Ishikawa (cell line): Measurements from ENCODE around the gene ST6GALNAC2.
A peak's percentile ranks its signal among the peaks of the same experiment; 100 is the strongest.

ENCODE experiments used
- CEBPB ChIP-seq: IDR thresholded peaks from 2 replicates; pipeline ENCODE4 v1.6.1; 2012
- CREB1 ChIP-seq: IDR thresholded peaks from 2 replicates; pipeline ENCODE4 v1.6.1; 2012; ENCODE audit warnings: low read depth
- EGR1 ChIP-seq: IDR thresholded peaks from 2 replicates; pipeline ENCODE4 v1.6.1; 2012
- EP300 ChIP-seq: IDR thresholded peaks from 2 replicates; pipeline ENCODE4 v1.6.1; 2012; ENCODE audit warnings: borderline replicate concordance
- FOXM1 ChIP-seq: IDR thresholded peaks from 2 replicates; pipeline ENCODE4 v1.6.1; 2012; ENCODE audit warnings: low read depth, borderline replicate concordance
- MAX ChIP-seq: IDR thresholded peaks from 2 replicates; pipeline ENCODE4 v1.6.1; 2012
- NFIC ChIP-seq: IDR thresholded peaks from 2 replicates; pipeline ENCODE4 v1.6.1; 2012
- RAD21 ChIP-seq: IDR thresholded peaks from 2 replicates; pipeline ENCODE4 v1.6.1; 2012; ENCODE audit warnings: low read depth
- REST ChIP-seq: IDR thresholded peaks from 2 replicates; pipeline ENCODE4 v1.6.1; 2012; ENCODE audit warnings: low read depth, mild to moderate bottlenecking
- TAF1 ChIP-seq: IDR thresholded peaks from 2 replicates; pipeline ENCODE4 v1.6.1; 2012; ENCODE audit warnings: low read depth, mild to moderate bottlenecking
- TCF12 ChIP-seq: IDR thresholded peaks from 2 replicates; pipeline ENCODE4 v1.6.1; 2012; ENCODE audit warnings: low read depth
- TEAD4 ChIP-seq: IDR thresholded peaks from 2 replicates; pipeline ENCODE4 v1.6.1; 2012
- USF1 ChIP-seq: IDR thresholded peaks from 2 replicates; pipeline ENCODE4 v1.6.1; 2012
- YY1 ChIP-seq: IDR thresholded peaks from 2 replicates; pipeline ENCODE4 v1.6.1; 2012; ENCODE audit warnings: low read depth
- ZBTB7A ChIP-seq: IDR thresholded peaks from 2 replicates; pipeline ENCODE4 v1.6.1; 2012; ENCODE audit warnings: low read depth

ST6GALNAC2 gene

GRCh38 chr17:76585649-76586593 lies at the start of gene ST6GALNAC2:
Gene ST6GALNAC2, minus strand, starts transcription at chr17:76585860. Its CDS starts 52 bp downstream, at chr17:76585808.
- TF ChIP-seq USF1 (no peak), CEBPB (no peak), FOXM1 (no peak), YY1 (no peak), EGR1 (peak; percentile 55), TCF12 (peak; percentile 20; the same call in 1 of the 2 replicates), TEAD4 (no peak; the same call in none of the 2 replicates), MAX (peak; percentile 25; the same call in 1 of the 2 replicates), RAD21 (peak; percentile 44; the same call in 1 of the 2 replicates), TAF1 (peak; percentile 37; the same call in 1 of the 2 replicates), CREB1 (no peak), REST (no peak), EP300 (no peak), ZBTB7A (peak; percentile 30; the same call in 1 of the 2 replicates), NFIC (peak; percentile 17; the same call in 1 of the 2 replicates)

GRCh38 chr17:76635039-76635438 lies 49.4 kb upstream of the ST6GALNAC2 start:
- TF ChIP-seq YY1, result no peak
- TF ChIP-seq CREB1, result no peak

- TF ChIP-seq RAD21 (no peak), ZBTB7A (no peak), USF1 (no peak), REST (no peak), EGR1 (no peak), NFIC (no peak), FOXM1 (no peak), TAF1 (no peak), TEAD4 (no peak), TCF12 (no peak), MAX (no peak), CEBPB (no peak), YY1 (no peak), CREB1 (no peak), EP300 (no peak)
These were observed 48.1 kb upstream of the ST6GALNAC2 start for GRCh38 chr17:76633628-76634328.

GRCh38 chr17:76631821-76632565 lies 46.3 kb upstream of the ST6GALNAC2 start:
- TF ChIP-seq EGR1 (0 out of 2 replicates have a peak, but pooled peaks have one; percentile 17), RAD21 (no peak), TAF1 (no peak), MAX (peak; percentile 56), TEAD4 (no peak), TCF12 (no peak), USF1 (peak; percentile 82)
